AG04450 (cell line): ENCODE measurements around the gene SIGLEC8. TPM values are rescaled to one million over a fixed set of nuclear protein-coding genes. Genes with fewer than 3 reads are reported as not detected.

Experiments
- CTCF ChIA-PET: fragments of 300-600, 350-600 bp; formaldehyde crosslinking; extraction: SDS; loops from one replicate; lab custom pipeline; 2022; ENCODE audit warnings: antibody characterized with exemption, inconsistent platforms; lab: Charles Lee
- POLR2A ChIA-PET: fragments of 350-600 bp; formaldehyde crosslinking; extraction: SDS; loops from one replicate; lab custom pipeline; 2021; ENCODE audit warnings: antibody characterized with exemption, inconsistent platforms; lab: Yijun Ruan, JAX
- DNase-seq: peaks from one replicate; pipeline ENCODE4 v3.0.0-alpha.2; 2011; ENCODE audit warnings: low read depth, low spot score
- H3K27ac ChIP-seq: one replicate; pipeline ENCODE4 v1.5.1; 2012; ENCODE audit warnings: low read depth, low read length, control low read depth
- H3K27me3 ChIP-seq: one replicate; pipeline ENCODE4 v1.6.0; 2012; ENCODE audit warnings: low read length; ENCODE audit not compliant: control insufficient read depth, insufficient read depth
- H3K4me3 ChIP-seq: 2 replicates; pipeline ENCODE4 v1.5.1; 2011; ENCODE audit warnings: mild to moderate bottlenecking, low read depth, low read length, control low read depth
- H3K9me3 ChIP-seq: 2 replicates; pipeline ENCODE4 v1.5.1; 2012; ENCODE audit warnings: low read length; ENCODE audit not compliant: control insufficient read depth, insufficient read depth
- CTCF ChIP-seq: IDR thresholded peaks from 2 replicates; pipeline ENCODE4 v1.5.1; 2011; ENCODE audit warnings: low read depth, low read length, control low read depth, inconsistent platforms
- polyA plus RNA-seq: library from polyadenylated mRNA; depleted of rRNA; stranded (reverse); fragments of >200 nt; gene quantifications from 2 replicates; pipeline ENCODE4 v1.2.3, GENCODE V29; 2011

SIGLEC8 gene
- polyA plus RNA-seq, 1 experiment, result not detected

DNA sequence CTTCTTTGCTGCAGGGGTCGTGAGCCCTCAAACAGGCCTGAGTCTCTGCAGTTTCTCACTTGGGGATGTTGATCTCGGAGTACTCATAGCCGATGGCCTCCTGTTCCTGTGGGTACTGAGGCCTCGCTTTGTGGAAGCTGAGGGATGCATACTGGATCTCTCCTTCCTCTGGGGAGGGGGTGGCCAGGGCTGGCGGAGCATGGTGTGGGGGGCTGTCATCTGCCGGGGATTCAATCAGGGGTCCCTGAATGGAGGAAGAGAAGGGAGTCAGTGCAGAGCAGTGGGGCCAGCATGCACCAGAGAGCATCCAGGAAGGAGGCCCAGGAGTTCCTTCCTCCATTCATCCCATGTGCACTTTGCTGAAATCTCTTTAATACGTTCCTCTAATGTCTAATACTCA, 33.3 kb upstream of the SIGLEC8 start:
- peaks cover 11% of the 10 kb centered on the region for H3K9me3 ChIP-seq
- ChIA-PET CTCF (no interaction called here), POLR2A (no interaction called here)
- no peak overlapping the region for H3K27ac ChIP-seq
- no peak for DNase-seq
- H3K27me3 ChIP-seq, result no peaks in the 10 kb centered on the region
- TF ChIP-seq CTCF, result no peak
- H3K4me3 ChIP-seq, result no peak overlapping the region

DNA sequence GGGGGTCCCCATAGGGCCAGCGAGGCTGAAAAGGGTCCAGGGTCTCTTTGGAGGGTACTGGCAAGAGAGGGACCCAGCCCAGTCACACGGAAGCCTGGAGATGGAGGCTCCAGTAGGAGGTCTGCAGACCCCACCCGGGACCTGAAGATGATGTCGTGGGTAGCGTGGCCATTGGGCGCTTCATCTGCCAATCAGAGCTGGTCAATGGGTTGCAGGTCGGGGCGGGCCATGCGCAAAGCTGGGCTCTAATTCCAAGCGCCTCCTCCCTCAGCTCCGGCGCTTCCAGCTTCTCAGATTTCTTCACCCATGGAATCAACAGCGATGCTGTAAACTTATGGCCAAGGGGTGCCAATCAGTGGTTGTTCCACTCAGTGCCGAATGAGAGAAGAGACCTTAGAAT, 32.4 kb upstream of the SIGLEC8 start:
- CTCF ChIA-PET, result interaction anchor here (0.6 kb wide), 1 partner anchor 25 kb away, joined by 3 read pairs; no protein-coding TSS in a partner anchor
- no peak overlapping the region for H3K4me3 ChIP-seq
- DNase-seq, result no peak
- POLR2A ChIA-PET, result no interaction called here
- H3K27ac ChIP-seq, result no peak overlapping the region
- no peaks in the 10 kb centered on the region for H3K27me3 ChIP-seq
- peaks cover 11% of the 10 kb centered on the region for H3K9me3 ChIP-seq
- TF ChIP-seq CTCF, result no peak

DNA sequence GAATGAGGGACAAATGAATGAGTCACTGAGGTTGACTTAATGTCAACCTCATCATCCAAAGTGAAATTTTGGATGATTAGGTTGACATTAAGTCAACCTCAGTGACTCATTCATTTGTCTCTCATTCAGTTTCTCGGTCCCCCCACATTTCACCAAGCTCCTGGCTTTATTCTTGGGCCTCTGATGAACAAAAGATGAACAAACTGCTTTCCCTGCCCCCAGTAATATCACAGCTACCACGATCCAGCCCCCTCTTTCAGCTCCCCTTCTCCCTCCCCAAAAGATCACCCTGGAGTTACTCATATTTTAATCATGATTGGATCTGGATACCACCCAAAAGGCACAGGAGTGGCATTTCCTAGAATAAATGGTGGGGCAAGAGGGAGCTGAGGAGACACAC, 30.9 kb upstream of the SIGLEC8 start:
- ChIA-PET POLR2A (no interaction called here), CTCF (no interaction called here)
- no peak for TF ChIP-seq CTCF
- Histone ChIP-seq H3K4me3 (no peak overlapping the region), H3K27me3 (no peaks in the 10 kb centered on the region), H3K9me3 (peaks cover 11% of the 10 kb centered on the region), H3K27ac (no peak overlapping the region)
- no peak for DNase-seq

DNA sequence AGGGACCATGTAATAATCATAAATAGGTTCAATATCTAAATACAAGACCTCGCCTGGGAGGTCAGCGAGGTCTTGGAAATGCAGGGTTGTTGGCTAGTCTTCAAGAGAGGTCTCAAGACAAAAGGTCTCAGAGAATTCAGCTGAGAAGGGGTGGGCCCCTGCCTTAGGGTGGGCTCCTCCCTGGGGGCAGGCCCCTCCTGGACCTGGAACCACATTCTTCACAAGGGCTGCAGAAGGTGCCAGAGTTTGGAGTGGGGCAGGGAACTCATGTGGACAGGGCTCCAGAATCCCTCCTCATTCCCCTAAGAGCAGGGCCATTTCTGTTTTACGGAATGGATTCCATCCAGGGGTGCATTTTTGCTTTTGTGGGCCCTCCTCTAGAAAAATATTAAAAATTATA, 30.2 kb upstream of the SIGLEC8 start:
- H3K27me3 ChIP-seq, result no peaks in the 10 kb centered on the region
- CTCF ChIA-PET, result no interaction called here
- no peak overlapping the region for H3K27ac ChIP-seq
- POLR2A ChIA-PET, result no interaction called here
- no peak for DNase-seq
- TF ChIP-seq CTCF, result no peak
- H3K4me3 ChIP-seq, result no peak overlapping the region
- H3K9me3 ChIP-seq, result peaks cover 16% of the 10 kb centered on the region

GRCh38 chr19:51485960-51486660, 27.9 kb upstream of the SIGLEC8 start:
- no peak for TF ChIP-seq CTCF
- DNase-seq, result no peak

More at GRCh38 chr19:51485960-51486660, 27.9 kb upstream of the SIGLEC8 start:
- Histone ChIP-seq H3K4me3 (no peak overlapping the region), H3K27ac (no peak overlapping the region), H3K27me3 (no peaks in the 10 kb centered on the region), H3K9me3 (peaks cover 19% of the 10 kb centered on the region)
- CTCF ChIA-PET, result interaction anchor here (1.4 kb wide), 1 partner anchor 64 kb away, joined by 3 read pairs; no protein-coding TSS in a partner anchor
- POLR2A ChIA-PET, result no interaction called here
